Measurements from ENCODE around the gene DYNC2I2. TPM values are rescaled to one million over a fixed set of nuclear protein-coding genes. Genes with fewer than 3 reads are reported as not detected.

DYNC2I2 gene
- total RNA-seq, 1 experiment from 2014 or later, result 58.3 TPM

- H3K27me3 ChIP-seq, result no peaks in the 10 kb centered on the region
- no peak overlapping the region for H3K4me3 ChIP-seq
- no peak for DNase-seq
- peak overlapping the region; percentile 5 for H3K27ac ChIP-seq
- H3K4me1 ChIP-seq, result peaks cover 18% of the 10 kb centered on the region
- no peaks in the 10 kb centered on the region for H3K9me3 ChIP-seq (replicated peaks)
- peaks cover 31% of the 10 kb centered on the region for H3K36me3 ChIP-seq
Observed at GRCh38 chr9:128634651-128635262, 21.9 kb downstream of the DYNC2I2 start.

GRCh38 chr9:128634111-128634510 lies 22.5 kb downstream of the DYNC2I2 start:
- Histone ChIP-seq H3K4me1 (peaks cover 18% of the 10 kb centered on the region), H3K4me3 (no peak overlapping the region), H3K9me3 (replicated peaks) (no peaks in the 10 kb centered on the region), H3K27me3 (no peaks in the 10 kb centered on the region), H3K36me3 (peaks cover 35% of the 10 kb centered on the region), H3K27ac (no peak overlapping the region)
- DNase-seq, result no peak

- peaks cover 36% of the 10 kb centered on the region for H3K36me3 ChIP-seq
- no peaks in the 10 kb centered on the region for H3K9me3 ChIP-seq (replicated peaks)
- no peak for DNase-seq
- H3K27ac ChIP-seq, result no peak overlapping the region
- H3K4me1 ChIP-seq, result peaks cover 18% of the 10 kb centered on the region
- no peak overlapping the region for H3K4me3 ChIP-seq
- H3K27me3 ChIP-seq, result no peaks in the 10 kb centered on the region
Observed at GRCh38 chr9:128633601-128634000, 23.0 kb downstream of the DYNC2I2 start.

- Histone ChIP-seq H3K27me3 (no peaks in the 10 kb centered on the region), H3K4me1 (peaks cover 18% of the 10 kb centered on the region), H3K36me3 (peaks cover 40% of the 10 kb centered on the region), H3K9me3 (replicated peaks) (no peaks in the 10 kb centered on the region), H3K4me3 (no peak overlapping the region), H3K27ac (no peak overlapping the region)
- no peak for DNase-seq
Observed at GRCh38 chr9:128633057-128633456, 23.6 kb downstream of the DYNC2I2 start.

DNA sequence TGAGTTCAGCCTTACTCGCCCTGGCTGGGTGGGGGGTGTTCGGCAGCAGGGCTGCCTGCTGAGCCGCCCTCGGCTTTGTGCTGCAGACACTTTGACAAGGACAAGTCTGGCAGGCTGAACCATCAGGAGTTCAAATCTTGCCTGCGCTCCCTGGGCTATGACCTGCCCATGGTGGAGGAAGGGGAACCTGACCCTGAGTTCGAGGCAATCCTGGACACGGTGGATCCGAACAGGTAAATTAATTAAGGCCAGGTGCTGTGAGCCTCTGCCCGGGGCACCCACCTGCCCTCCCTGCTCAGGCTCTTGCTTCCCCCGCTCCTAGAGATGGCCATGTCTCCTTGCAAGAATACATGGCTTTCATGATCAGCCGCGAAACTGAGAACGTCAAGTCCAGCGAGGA lies 24.2 kb downstream of the DYNC2I2 start:
- no peak overlapping the region for H3K27ac ChIP-seq
- no peaks in the 10 kb centered on the region for H3K9me3 ChIP-seq (replicated peaks)
- no peak for DNase-seq
- peaks cover 18% of the 10 kb centered on the region for H3K4me1 ChIP-seq
- no peak overlapping the region for H3K4me3 ChIP-seq
- H3K27me3 ChIP-seq, result no peaks in the 10 kb centered on the region
- peaks cover 45% of the 10 kb centered on the region for H3K36me3 ChIP-seq

DNA sequence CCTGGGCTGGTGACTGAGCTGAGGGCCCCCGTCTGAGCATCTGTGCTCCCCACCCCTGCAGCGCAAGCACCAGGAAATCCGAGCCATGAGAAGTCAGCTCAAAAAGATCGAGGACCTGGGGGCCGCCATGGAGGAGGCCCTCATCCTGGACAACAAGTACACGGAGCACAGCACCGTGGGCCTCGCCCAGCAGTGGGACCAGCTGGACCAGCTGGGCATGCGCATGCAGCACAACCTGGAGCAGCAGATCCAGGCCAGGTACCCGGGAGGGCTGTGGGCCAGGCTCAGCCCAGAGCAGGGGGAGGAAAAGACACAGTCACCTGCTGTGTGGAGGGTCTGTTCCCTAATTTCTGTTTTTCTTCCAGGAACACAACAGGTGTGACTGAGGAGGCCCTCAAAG lies 24.6 kb downstream of the DYNC2I2 start:
- H3K36me3 ChIP-seq, result peaks cover 50% of the 10 kb centered on the region
- no peak for DNase-seq

GRCh38 chr9:128631636-128632035 lies 25.0 kb downstream of the DYNC2I2 start:
- no peaks in the 10 kb centered on the region for H3K9me3 ChIP-seq (replicated peaks)
- peaks cover 54% of the 10 kb centered on the region for H3K36me3 ChIP-seq
- H3K4me3 ChIP-seq, result no peak overlapping the region
- H3K4me1 ChIP-seq, result peaks cover 15% of the 10 kb centered on the region
- no peaks in the 10 kb centered on the region for H3K27me3 ChIP-seq
- DNase-seq, result no peak
- H3K27ac ChIP-seq, result no peak overlapping the region

More for the DNA sequence above, 24.6 kb downstream of the DYNC2I2 start:
- no peaks in the 10 kb centered on the region for H3K9me3 ChIP-seq (replicated peaks)
- peaks cover 18% of the 10 kb centered on the region for H3K4me1 ChIP-seq
- no peaks in the 10 kb centered on the region for H3K27me3 ChIP-seq
- no peak overlapping the region for H3K4me3 ChIP-seq
- no peak overlapping the region for H3K27ac ChIP-seq

GRCh38 chr9:128629852-128630545 lies 26.6 kb downstream of the DYNC2I2 start:
- Histone ChIP-seq H3K27me3 (no peaks in the 10 kb centered on the region), H3K4me1 (peaks cover 3% of the 10 kb centered on the region; the same call in 1 of the 2 replicates), H3K4me3 (no peak overlapping the region), H3K27ac (no peak overlapping the region), H3K9me3 (replicated peaks) (no peaks in the 10 kb centered on the region), H3K36me3 (peaks cover 65% of the 10 kb centered on the region)
- DNase-seq, result no peak

GRCh38 chr9:128629136-128629535 lies 27.5 kb downstream of the DYNC2I2 start:
- no peaks in the 10 kb centered on the region for H3K27me3 ChIP-seq
- no peak overlapping the region for H3K27ac ChIP-seq
- H3K36me3 ChIP-seq, result peaks cover 74% of the 10 kb centered on the region
- no peaks in the 10 kb centered on the region for H3K9me3 ChIP-seq (replicated peaks)
- no peak for DNase-seq
- no peak overlapping the region for H3K4me3 ChIP-seq
- no peaks in the 10 kb centered on the region for H3K4me1 ChIP-seq

GRCh38 chr9:128628471-128629048 lies 28.1 kb downstream of the DYNC2I2 start:
- DNase-seq, result no peak
- H3K4me3 ChIP-seq, result no peak overlapping the region
- no peaks in the 10 kb centered on the region for H3K4me1 ChIP-seq
- no peaks in the 10 kb centered on the region for H3K27me3 ChIP-seq
- peaks cover 77% of the 10 kb centered on the region for H3K36me3 ChIP-seq
- no peak overlapping the region for H3K27ac ChIP-seq
- H3K9me3 ChIP-seq (replicated peaks), result no peaks in the 10 kb centered on the region

- H3K27ac ChIP-seq, result no peak overlapping the region
- DNase-seq, result no peak
Observed at GRCh38 chr9:128627906-128628305, 28.7 kb downstream of the DYNC2I2 start.

DNA sequence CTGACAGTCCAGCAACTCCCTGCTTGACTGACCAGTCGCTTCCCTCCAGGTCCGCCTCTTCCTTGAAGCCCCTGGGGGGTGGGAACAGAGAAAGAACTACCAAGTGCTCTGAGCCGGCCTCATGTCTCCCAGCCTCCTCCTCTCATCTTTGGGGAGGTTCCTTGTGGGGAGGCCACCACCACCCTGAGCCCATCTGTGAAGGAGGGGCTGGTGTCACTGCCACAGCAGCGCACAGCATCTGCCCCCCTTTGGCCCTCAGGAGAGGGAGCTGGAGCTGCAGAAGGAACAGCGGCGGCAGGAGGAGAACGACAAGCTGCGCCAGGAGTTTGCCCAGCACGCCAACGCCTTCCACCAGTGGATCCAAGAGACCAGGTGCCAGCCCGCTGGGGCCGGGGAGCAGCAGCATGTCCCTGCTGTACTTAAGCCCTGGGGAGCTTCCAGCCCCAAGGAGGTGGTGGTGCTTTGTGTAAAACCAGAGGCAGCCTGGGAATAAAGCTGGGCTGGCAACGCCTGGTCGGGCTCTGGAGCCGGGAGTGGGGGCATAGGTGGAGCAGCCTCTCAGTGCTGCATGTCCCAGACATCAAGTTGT lies 29.4 kb downstream of the DYNC2I2 start:
- Histone ChIP-seq H3K9me3 (replicated peaks) (no peaks in the 10 kb centered on the region), H3K36me3 (peaks cover 71% of the 10 kb centered on the region), H3K4me1 (no peaks in the 10 kb centered on the region), H3K27ac (no peak overlapping the region), H3K27me3 (no peaks in the 10 kb centered on the region), H3K4me3 (no peak overlapping the region)
- DNase-seq, result no peak

More at GRCh38 chr9:128627906-128628305, 28.7 kb downstream of the DYNC2I2 start:
- Histone ChIP-seq H3K9me3 (replicated peaks) (no peaks in the 10 kb centered on the region), H3K4me1 (no peaks in the 10 kb centered on the region), H3K36me3 (peaks cover 73% of the 10 kb centered on the region), H3K27me3 (no peaks in the 10 kb centered on the region), H3K4me3 (no peak overlapping the region)

GRCh38 chr9:128626181-128626580 lies 30.5 kb downstream of the DYNC2I2 start:
- no peaks in the 10 kb centered on the region for H3K27me3 ChIP-seq
- H3K27ac ChIP-seq, result no peak overlapping the region
- H3K4me1 ChIP-seq, result no peaks in the 10 kb centered on the region
- no peak overlapping the region for H3K4me3 ChIP-seq
- H3K36me3 ChIP-seq, result peaks cover 74% of the 10 kb centered on the region
- no peak for DNase-seq
- H3K9me3 ChIP-seq (replicated peaks), result no peaks in the 10 kb centered on the region

DNA sequence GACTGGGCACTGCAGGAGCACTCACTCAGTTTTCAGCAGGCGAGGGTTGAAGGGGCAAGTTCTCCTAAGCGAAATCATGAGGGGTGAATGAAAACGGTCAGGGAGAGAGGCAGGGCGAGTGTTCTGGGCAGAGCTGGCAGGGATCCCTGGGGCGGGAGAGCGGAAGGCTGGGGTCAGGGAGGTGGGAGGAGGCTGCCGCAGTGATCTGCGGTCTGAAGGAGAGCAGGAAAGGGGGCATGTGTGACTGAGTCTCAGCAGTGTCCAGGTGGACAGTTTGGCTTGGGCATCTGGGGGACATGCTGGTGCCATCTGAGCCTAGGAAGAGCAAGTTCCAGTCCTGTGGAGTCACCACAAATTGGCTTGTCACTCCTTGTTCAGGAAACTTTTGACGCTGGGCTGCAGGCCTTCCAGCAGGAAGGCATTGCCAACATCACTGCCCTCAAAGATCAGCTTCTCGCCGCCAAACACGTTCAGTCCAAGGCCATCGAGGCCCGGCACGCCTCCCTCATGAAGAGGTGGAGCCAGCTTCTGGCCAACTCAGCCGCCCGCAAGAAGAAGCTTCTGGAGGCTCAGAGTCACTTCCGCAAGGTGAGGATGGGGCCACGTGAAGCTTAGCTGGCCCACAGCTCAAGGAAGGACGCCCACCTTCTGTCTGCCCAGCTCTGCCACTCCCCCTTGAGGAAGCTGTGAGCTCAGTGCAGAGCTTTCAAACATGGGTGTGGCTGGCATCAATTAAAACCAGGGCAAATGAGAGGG lies 31.1 kb downstream of the DYNC2I2 start:
- Histone ChIP-seq H3K36me3 (peaks cover 74% of the 10 kb centered on the region), H3K27ac (no peak overlapping the region), H3K27me3 (no peaks in the 10 kb centered on the region), H3K4me3 (no peak overlapping the region), H3K9me3 (replicated peaks) (no peaks in the 10 kb centered on the region), H3K4me1 (no peaks in the 10 kb centered on the region)
- no peak for DNase-seq

GRCh38 chr9:128624566-128624965 lies 32.1 kb downstream of the DYNC2I2 start:
- no peak for DNase-seq
- H3K36me3 ChIP-seq, result peaks cover 82% of the 10 kb centered on the region
- no peak overlapping the region for H3K4me3 ChIP-seq
- no peaks in the 10 kb centered on the region for H3K9me3 ChIP-seq (replicated peaks)
- H3K4me1 ChIP-seq, result no peaks in the 10 kb centered on the region
- H3K27me3 ChIP-seq, result no peaks in the 10 kb centered on the region
- H3K27ac ChIP-seq, result no peak overlapping the region

All from SJCRH30 (cell line).